Measurements from ENCODE around the gene ATP8B2.
A peak's percentile ranks its signal among the peaks of the same experiment; 100 is the strongest.
"Not testable (repeated sequence)": the region's sequence is repeated elsewhere in the genome, so short reads cannot be mapped to it uniquely, and the experiment has no call there.

The ATP8B2 gene

DNA sequence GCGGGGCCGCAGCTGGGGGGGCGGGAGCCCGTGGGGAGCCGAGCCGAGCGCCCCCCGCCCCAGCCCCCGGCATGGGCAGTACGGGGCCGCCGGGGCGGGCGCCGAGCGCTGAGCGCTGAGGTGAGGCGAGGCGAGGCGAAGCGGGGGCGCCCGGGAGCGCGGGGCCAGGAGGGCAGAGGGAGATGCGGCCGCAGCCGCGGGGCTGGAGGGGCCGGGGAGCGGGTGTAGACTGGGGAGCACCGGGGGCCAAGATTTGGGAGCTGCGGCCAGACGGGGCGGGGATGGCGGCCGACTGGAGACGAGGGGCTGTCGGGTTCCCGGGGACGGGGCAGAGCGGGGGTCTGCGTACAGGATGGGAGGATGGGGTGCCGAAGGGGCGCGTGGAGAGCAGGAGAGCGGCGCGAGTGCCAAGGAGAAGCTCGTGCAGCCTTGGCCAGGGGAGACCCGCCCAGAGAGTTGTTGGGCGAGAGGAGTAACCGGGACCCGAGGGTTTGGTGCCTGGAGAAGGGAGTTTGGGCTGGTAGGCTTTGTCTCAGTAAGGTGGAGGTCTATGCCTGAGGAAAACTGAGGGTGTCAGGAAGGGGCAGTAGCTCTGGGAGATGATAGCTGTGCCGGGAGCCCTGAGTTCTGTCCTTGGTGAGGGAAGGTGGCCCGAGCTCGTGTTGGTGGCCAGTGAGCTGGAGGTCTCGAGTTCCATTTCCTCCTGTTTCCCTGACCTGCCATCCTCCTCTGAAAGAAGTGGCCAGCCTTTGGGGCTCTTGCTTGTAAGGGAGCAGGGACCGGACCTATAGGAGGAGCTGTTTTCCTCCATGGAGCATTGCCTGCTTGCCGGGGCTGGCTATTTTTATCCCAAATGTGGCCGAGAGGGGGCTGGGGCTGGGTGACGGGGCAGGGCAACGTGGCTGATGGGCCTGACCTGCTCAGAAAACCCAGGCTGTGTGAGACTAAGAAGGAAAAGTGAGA, 539 bp downstream of the ATP8B2 start:
- no peak for DNase-seq (ENCODE audit: low spot score)

DNA sequence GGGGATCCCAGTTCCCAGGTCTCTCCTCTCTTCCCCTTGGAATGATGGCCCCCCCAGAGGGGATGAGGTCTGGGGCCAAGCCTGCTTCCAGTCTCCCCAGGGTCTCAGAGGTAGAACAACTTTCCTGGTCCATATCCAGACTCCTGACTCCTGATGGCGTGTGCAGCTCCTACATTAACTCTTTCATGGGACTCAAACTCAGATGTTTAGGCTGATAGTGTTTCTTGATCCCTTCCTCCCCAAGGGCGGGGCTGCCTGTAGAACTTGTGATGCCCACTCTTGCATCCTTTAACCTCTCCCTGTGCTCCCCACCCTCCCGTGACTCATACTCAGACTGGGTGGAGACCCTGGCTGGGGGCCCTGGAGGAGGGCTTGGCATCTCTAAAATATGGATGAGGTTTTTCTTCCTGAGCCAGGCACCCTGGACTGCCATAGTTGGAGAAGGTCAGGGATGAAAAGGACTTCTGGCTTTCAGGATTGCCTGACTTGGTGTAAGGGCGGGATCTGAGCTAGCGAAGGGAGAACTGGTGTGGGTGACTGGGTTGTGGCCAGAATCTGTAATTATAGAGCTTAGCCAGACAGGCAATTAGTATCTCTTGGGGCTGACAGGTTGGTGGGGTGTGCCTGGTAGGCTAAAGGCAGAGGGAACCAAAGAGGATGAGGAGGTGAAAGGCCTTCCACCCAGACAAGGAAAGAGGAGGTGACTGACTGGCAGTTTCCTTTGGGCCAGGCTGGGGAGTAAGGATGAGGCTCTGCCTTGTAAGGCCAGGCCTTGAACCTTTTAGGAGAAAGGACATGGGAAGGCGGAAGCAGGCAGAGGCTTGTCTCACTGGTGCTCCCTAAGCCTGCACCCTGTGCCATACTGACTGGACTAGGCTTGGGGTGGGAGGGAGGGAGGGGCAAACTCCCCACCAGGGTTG, 1.5 kb downstream of the ATP8B2 start:
- DNase-seq (ENCODE audit: low spot score) = no peak

DNA sequence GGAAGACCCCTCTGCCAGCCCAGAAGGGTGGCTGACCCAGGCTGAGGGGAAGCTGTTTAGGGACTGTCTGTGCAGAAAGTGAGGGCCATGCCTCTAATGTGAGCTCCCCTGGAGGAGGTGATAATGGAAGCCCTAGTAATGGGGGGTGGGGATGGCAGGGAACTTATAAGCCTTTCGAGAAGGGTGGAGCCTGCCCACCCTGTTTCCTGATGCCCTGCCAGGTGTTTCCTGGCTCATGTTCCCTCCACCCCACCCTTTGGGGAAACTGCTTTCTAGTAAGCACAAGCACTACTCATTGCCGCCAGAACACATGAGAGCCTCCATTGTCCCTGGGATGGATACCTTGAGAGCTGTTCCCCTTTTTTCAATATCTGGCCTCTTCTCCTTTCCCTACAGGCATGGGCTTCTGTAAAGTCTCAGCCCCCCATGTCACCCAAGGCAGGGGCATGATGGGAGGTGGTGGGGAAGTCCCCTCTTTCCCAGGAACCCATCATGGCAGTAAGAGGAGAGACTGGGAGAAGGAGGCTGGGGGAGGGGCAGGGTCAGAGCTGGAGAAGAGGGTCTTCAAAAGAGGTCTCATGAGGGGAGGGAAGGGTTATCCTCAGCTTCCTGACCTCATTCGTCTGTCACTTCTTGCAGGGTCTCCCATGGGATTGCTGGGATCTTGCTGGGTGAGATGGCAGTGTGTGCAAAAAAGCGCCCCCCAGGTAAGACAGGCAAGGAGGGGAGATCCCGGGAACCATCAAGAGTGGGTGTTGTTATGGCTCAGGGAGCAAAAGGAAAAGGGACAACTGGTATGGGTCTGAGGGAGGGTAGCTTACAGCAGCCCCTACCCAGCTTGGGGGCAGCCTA, 2.4 kb downstream of the ATP8B2 start:
- no peak for DNase-seq (ENCODE audit: low spot score)

DNA sequence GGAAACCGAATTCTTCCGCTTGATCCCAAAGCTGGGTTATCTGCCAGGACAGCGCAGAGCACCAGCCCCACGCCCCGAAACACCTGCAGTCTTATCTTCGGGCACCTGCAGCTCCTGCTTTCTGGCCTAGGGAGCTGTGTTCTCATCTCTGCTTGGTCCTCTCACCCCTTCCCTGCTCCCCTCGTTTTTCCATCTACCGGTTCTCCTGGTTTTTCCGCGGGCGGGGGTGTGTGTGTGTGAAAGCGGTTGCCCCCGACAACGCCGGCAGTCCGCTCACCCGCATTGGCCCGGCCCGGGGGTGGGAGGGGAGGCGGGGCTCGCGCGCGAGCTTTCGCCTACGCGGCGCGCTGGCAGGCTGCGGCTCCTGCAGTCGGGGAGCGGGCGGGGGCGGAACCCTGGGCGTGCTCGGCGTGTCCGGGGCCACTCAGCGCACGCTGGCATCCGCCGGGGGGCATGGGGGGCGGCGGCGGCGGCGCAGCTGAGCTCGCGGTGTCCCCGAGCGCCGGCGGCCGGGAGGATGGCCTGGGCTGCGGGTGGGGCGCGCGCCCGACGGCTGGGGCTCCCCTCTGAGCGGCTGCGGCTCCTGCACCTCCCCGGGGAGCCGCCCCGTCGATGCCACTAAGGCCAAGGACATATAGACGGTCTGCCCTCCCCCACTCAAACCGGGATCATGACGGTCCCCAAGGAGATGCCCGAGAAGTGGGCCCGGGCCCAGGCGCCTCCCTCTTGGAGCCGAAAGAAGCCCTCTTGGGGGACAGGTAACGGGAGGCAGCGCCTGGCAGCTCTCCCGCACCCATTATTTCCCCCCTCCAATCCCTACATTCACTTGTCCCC, 3.2 kb downstream of the ATP8B2 start:
- DNase-seq (ENCODE audit: low spot score) = peak; percentile 44

DNA sequence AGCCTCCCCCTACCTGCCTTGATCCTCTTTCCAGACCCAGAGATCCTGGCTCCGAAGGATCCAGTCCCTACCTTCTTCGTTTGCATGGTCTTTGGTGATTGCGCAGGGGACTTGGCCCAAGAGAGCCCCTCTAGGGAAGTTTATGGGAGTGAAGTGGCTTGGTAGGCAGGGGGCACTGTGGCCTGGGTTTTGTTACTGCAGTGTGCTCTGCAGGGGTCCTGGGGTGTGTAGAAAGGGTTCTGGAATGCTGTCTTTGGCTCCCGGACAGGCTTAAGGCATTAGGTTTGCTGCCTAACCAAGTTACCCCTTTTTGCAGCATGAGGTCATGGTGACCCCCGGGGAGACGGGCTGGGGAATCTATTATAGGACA, 3.8 kb downstream of the ATP8B2 start:
- DNase-seq (ENCODE audit: low spot score) = no peak

DNA sequence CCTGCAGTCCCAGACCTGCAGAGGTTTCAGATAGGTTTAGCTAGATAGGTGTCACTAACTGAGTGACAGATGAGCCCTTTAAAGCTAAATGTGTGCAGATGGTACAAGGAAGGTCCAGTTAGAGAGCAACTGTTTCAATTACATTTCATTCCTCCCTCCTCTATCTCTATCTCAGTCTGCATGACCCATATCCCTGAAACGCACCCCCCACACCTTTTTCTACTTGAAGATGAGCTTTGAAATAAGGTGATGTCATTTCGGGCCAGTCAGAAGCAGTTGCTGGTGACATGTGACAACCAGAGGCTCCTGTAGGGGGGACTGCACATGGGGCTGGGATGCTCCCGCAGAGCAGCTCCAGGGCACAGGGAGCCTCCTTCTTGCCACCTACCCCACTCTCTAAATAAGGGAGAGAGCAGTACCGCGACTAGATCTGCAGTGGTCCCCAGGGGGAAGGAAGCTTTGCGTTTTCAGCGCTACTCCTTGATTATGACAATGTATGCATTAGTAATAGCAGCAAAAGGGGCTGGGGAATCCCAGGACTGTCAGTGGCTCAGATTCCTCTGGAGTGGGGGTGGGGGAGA, 4.3 kb downstream of the ATP8B2 start:
- no peak for DNase-seq (ENCODE audit: low spot score)

DNA sequence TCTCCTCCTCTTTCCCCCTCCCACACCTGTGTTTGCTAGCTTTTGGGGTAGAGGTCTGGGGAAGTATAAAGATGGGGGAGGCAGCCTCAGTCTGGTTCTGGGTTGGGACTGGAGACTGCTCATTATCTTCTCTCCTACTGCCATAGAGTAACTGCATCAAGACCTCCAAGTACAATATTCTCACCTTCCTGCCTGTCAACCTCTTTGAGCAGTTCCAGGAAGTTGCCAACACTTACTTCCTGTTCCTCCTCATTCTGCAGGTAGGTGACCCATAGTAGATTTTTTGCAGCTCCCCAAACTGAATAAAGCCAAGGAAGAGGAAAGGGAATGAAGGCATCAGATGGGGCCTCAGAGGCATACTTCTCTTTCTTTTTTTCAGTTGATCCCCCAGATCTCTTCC, 5.3 kb downstream of the ATP8B2 start:
- DNase-seq (ENCODE audit: low spot score) = no peak

DNA sequence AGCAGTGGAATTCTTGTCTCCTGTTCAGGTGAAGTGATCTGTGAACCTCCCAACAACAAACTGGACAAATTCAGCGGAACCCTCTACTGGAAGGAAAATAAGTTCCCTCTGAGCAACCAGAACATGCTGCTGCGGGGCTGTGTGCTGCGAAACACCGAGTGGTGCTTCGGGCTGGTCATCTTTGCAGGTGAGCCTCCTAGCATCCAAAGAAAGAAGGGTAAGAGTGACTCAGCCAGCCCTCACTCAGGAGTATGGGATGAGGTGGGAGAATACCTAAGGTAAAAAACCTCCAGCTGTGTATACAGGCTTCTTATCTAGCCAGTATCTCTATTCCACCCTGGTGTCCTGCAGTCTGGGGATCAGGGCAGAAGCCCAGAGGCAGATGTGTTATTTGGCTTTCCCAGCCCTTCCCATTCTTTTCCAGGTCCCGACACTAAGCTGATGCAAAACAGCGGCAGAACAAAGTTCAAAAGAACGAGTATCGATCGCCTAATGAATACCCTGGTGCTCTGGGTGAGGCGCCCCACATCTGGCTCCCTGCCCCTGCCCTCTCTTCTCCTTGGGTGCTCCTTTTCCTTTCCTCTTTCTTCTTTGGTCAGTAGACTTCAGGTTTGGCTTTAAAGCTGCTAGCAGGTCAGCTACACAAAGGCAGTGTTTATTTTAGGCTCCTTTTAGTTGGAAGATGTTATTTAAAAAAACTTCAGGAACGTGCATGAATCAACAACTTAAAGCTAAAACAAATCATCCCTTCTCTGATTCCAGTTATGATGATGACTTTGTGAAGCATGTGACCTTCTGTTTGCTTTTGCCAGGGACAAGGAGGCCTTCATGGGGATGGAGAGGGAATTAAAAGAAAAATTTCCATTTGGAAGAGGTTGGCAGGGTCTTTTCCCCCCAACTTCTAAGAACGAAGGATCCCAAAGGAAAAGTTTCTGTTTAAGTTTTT, 9.0 kb downstream of the ATP8B2 start:
- DNase-seq (ENCODE audit: low spot score) = no peak

DNA sequence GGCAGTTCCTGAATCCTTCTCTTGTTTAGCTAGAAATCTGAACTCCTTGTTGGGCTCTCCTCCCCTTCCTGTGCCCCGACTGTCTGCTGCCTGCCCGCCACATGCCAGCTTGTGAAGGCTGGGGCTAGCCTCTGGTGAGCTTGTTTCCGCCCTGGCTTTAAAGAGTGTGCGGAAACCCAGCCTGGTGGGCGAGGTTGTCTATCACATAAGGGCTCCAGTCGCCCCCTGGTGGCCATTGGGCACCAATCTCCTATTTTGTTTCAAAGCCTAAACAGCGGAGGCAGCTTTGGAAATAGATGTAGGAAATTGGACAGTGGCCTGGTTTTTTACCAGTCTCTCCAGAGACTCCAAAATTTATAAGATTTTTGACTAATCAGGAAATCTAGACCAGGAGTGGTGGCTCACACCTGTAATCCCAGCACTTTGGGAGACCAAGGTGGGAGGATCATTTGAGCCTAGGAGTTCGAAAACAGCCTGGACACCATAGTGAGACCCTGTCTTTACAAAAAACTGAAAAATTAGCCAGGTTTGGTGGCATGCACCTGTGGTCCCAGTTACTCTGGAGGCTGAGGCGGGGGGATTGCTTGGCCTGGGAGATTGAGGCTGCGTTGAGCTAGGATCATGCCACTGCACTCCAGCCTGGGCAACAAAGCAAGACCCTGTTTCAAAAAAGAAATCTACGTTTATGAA, 9.8 kb downstream of the ATP8B2 start:
- DNase-seq (ENCODE audit: low spot score) = peak; percentile 81

DNA sequence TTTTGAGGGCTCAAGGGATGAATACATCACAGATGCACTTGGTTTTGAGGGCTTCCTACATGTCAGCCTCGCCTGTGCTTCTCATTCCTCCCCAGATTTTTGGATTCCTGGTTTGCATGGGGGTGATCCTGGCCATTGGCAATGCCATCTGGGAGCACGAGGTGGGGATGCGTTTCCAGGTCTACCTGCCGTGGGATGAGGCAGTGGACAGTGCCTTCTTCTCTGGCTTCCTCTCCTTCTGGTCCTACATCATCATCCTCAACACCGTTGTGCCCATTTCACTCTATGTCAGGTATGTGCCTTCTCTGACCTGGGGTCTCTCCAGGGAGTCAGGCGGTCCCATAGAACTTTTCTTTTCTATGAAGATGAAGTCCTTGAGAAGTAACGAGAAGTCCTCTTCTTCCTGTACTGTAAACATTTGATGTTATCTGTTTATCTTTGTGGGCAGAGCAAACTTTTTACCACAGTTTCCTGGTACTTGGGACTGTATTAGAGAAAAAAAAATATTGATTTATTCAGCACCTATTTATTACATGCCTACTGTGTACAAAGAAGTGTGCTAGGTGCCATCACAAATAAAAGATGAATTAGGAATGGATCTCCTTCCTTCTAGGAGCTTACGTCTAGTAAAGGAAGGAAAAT, 12.0 kb downstream of the ATP8B2 start:
- no peak for DNase-seq (ENCODE audit: low spot score)

DNA sequence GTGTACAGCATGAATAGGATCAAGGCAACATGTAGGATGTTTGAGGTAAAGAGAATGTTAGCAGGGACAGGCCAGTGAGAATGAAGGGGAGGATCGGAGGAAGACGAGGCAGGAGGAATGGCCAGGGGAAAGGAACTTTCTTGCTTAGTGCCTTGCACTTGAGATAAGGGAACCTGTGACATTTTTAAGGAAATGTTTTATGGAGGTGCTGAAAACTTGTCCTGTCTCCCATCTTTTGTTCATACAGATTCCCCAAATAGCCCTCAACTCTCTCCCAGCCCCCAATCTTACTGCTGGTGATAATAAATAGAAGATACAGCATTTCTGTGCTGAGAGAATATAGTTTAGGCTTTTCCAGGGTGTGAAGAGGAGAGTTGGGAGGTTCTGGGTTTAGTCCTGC, 13.6 kb downstream of the ATP8B2 start:
- no peak for DNase-seq (ENCODE audit: low spot score)

DNA sequence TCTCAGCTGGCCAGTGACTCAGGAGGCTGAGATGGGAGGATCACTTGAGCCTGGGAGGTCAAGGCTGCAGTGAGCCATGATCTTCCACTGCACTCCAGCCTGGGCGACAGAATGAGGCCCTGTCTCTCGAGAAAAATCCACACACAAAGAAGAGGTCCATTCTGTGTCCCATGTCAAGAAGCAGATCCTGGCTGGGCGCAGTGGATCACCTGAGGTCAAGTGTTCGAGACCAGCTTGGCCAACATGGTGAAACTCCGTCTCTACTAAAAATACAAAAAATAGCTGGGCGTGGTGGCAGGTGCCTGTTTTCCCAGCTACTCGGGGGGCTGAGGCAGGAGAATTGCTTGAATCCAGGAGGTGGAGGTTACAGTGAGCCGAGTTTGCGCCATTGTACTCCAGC, 16.0 kb downstream of the ATP8B2 start:
- not testable (repeated sequence) for DNase-seq (ENCODE audit: low spot score)

DNA sequence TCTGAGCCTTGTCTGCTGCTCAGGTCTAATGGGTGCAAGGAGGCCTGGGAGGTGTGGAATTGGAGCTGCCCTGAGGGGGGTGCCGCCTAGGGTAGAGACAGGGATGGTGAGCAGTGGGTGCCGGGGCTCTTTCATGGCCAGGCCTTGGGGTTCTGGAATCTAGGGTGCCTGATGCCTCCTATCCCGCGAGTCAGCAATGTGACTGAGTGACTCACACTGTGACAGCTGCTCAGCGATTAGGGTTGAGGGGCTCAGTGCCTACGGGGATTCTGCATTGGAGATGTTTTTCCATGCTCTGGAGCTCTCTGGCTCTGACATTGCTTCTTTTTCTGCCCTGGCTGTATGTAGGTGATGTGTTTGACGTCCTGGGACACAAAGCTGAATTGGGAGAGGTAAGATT, 16.8 kb downstream of the ATP8B2 start:
- no peak for DNase-seq (ENCODE audit: low spot score)

DNA sequence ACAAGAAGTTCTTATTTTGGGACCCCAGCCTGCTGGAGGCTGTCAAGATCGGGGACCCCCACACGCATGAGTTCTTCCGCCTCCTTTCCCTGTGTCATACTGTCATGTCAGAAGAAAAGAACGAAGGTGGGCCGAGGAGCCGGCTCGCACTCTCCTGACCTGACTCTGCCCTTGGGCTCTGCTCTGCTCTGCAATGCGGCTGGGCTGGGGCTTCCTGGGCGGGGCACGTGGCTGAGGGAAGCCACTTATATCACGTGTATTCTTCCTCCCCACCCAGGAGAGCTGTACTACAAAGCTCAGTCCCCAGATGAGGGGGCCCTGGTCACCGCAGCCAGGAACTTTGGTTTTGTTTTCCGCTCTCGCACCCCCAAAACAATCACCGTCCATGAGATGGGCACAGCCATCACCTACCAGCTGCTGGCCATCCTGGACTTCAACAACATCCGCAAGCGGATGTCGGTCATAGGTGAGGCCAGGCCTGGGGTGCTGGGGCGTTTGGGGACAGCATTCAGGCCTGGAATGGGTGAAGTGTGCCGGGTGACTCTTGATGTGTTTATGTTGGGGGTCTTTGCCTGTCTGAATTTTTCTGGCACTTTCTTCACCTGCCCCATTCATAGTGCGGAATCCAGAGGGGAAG, 17.6 kb downstream of the ATP8B2 start:
- DNase-seq (ENCODE audit: low spot score) = peak; percentile 72

DNA sequence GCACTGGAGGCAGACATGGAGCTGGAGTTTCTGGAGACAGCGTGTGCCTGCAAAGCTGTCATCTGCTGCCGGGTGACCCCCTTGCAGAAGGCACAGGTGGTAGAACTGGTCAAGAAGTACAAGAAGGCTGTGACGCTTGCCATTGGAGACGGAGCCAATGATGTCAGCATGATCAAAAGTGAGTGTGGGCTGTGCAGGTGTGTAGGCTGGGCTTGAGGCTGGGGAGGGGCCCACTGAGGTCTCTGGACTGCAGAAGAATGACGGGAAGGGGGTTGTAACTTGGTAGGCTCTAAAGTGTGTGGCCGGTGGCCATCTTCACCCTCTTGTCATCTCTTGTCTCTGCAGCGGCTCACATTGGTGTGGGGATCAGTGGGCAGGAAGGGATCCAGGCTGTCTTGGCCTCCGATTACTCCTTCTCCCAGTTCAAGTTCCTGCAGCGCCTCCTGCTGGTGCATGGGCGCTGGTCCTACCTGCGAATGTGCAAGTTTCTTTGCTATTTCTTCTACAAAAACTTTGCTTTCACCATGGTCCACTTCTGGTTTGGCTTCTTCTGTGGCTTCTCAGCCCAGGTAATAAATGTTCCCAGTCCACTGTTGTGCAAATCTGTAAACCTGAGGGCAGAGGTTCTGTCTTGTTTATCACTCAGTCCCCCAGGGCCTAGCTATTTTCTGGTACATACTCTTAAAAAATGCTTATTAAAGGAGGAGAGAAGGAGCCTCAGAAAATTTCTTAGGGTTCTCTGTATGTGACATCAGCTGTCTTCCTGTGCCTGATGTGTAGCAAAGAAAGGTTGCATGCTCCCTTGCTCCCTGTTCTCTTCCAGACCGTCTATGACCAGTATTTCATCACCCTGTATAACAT, 19.9 kb downstream of the ATP8B2 start:
- no peak for DNase-seq (ENCODE audit: low spot score)

DNA sequence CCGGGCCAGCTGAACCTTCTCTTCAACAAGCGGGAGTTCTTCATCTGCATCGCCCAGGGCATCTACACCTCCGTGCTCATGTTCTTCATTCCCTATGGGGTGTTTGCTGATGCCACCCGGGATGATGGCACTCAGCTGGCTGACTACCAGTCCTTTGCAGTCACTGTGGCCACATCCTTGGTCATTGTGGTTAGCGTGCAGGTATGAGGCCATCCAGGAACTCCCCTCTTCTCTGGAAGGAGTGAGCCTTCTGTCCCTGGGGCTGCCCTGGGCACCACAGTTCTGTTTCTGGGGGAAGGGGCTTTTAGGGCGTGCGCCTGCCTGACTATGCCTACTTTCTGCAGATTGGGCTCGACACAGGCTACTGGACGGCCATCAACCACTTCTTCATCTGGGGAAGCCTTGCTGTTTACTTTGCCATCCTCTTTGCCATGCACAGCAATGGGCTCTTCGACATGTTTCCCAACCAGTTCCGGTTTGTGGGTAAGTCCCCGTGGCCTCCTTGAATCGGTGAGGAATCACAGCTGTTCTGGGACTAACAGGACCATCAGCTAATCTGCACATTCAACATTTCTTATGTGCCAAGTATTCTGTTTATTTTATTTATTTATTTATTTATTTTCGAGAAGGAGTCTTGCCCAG, 21.1 kb downstream of the ATP8B2 start:
- no peak for DNase-seq (ENCODE audit: low spot score)
